NCI-H2081 treated with DMSO at 0.1 percent for 48 hours (cell line): ENCODE data around the gene GALNT18.
"Not testable (repeated sequence)": the region's sequence is repeated elsewhere in the genome, so short reads cannot be mapped to it uniquely, and the experiment has no call there.

ENCODE experiments used
- DNase-seq: peaks from one replicate; lab custom pipeline; 2025; lab: John Stamatoyannopoulos, UW

Gene GALNT18

DNA sequence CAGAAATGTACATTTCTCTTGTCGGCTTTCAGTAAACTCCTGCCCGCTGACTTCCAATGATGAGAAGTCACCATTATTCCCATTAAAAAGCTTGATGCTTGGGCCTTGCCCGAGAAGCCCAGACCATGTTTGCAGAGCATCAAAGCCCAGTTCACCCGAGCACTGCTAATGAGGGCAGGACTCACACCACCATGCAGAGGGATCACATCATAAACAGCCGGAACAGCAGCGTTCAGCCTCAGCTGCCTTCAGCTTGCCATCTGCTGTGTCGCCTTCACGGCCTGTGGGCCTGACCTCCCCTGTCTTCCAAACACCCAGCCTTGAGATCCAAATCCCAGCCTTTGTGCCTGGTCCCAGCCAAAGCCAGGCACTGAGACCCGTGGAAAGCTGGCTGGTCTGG lies 163.3 kb downstream of the GALNT18 start:
- no peak for DNase-seq

DNA sequence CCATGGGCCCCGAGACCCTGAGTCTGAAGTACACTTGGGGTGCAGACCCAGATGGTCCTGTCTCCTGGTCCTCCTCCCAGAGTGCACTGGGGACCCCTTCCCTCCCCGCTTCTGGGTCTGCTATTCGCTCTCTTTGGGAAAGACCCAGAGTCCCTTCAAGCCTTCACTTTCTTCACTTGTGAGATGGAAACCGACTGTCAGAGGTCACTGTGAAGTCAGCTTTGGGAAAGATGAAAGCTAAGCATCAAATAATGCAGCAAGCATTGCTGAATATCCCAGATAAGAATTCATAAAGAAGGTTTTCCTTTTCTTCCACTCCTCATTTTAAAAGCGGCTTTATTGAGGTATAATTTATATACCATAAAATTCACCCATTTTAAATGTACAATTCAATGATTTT lies 163.8 kb downstream of the GALNT18 start:
- DNase-seq, result no peak

DNA sequence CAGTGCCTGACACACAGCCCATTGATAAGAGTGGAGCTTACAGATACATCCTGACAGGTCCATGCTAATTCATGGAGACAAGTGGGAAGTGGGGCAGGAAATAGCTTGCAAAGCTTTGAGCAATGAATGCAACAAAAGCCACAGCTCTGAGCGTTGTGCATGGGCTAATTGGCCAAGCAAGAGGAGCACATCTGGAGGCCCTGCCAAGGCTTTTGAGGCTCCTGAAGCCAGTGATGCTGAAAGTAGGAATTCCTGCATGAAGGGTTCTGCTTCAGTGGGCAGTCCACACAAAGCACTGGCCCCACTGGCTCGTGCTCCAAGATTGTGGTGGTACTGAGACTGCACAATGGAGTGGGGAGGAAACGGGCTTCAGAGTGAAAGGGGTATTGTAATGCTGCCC lies 164.9 kb downstream of the GALNT18 start:
- DNase-seq, result no peak

DNA sequence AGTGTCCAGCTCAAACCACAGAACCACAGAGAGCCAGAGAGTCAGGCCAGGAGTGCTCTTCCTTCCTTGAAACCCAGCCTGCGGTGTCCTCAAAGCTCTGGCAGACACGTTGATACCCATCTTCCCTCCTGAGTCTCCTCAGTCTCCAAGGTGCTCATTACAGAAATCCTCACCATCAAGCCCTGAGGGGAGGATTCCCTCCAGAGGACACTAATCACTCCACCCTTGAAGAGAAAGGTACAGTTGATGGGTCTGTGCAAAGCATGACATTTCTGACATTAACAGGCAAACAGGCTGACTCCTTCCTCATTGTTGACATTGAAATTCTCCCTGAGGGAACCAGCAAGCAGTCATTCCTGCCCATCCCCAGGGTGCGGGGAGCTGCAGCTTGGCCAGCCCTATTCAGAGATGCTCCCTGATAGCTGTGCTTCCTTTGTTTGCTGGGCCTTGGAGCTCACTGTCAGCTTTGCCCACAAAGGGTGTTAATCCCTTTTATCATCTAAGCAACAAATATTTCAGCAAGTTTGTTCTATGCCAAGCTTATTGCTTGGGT lies 167.1 kb downstream of the GALNT18 start:
- no peak for DNase-seq

DNA sequence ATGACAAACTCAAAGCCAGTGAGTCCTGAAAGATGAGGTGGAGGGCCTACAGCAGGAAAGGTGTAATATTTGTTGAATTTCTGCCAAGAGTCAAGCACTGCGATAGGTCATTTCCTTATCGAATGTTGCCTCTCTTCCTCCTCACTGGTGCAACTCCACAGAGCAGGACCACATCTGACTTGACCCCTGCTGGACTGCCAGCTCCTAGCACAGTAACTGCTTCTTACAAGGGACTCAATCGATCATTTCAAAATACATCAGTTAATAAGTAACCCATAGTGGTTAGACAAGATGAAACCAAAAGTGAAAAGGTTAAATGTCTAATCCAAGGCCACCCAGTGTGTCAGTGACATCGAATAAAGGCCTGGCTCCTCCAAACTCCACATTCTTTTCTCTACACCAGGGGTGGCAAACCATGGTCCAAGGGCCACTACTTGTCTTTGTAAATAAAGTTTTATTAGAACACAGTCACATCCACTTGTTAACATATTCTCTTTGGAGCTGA lies 170.3 kb downstream of the GALNT18 start:
- no peak for DNase-seq

DNA sequence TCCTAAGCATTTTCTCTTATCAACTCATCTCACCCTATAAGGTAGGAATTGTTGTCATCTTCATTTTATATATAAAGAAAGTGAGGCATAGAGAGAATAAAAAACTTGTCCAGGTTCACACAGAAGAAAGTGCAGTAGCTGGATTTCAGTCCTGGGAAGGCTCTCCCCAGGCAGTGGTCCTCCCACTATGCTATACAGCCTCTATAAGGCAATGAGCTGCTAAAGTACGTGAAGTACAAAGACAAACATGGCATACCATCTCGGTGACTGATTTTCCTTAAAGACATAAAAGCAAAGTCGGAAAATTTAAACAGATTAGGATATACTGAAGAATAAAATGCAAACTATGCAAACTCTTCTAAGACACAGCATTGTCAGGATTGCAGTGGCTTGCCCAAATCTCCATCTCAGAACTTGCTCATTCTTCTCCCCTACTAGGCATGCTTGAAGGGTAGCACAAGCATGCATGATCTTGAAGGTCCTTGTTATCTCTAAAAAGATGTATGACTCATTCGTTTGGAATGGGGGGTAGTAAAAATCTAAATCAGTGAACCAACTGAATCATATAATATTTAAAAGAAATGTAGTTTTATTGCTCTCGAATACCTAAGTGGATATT lies 171.0 kb downstream of the GALNT18 start:
- DNase-seq, result no peak

DNA sequence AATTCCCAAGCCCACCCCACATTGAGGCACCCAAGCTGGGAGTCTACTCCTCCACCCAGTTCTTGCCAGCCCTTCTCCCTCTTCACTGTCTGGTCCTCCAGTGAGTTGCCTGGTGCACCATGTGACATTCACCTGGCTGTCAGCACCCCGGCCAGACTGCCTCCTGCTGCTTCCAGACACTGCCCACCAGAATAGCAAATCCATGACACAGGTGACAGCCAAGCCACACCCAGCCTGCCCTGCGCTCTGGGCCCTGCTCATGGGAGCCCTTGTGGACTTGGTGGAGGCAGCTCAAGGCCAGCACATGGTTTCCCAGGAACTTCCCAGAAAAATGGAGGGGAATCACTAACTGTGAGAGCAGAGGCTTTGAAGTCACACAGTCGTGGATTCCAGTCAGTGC lies 172.5 kb downstream of the GALNT18 start:
- DNase-seq, result no peak

DNA sequence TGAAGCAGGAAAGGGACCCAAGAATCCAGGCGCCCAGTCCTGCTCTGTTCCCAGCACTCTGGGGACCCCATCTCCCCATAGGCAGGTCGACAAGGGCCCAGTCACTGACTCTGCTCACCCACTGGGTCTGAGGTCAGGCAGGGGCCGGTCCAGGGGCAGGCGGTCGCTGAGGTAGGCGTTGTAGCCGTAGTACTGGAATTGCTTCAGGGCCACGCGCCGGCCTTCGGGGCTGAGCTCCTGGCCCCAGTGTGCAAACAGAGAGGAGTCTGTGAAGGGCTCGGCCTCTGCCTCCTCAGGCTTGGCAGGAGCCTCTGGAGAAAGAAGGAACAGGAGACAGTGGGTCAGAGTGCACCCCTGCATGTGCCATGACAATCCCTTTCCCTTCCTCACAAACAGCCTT lies 173.2 kb downstream of the GALNT18 start:
- no peak for DNase-seq

DNA sequence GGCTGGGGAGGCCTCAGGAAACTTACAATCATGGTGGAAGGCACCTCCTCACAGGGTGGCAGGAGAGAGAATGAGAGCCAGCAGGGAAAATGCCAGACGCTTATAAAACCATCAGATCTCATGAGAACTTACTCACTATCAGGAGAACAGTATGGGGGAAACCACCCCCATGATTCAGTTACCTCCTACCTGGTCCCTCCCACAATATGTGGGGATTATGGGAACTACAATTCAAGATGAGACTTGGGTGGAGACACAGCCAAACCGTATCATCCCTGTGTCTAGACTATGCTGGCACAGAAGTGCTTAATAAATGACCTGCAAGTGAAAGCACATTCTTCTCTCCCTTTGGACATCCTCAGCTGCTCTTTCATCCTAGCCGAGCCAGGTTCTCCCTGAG lies 174.2 kb downstream of the GALNT18 start:
- not testable (repeated sequence) for DNase-seq

DNA sequence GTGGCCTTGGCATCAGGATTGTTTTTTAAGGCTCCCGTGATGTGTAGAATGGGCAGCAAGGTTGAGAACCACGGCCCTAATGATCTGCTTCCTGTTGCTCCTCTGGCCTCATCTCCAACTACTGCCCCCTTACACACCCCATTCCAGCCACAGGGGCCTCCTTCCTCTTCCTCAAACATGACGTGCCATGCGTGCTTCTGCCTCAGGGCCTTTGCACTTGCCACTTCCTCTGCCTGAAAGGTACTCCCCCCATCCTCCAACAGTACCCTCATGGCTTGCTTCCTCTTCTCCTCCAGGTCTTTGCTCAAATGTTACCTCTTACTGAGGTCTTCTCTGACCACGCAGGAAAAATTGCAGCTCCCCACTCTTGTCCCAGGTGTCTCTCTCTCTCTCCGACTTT lies 174.8 kb downstream of the GALNT18 start:
- DNase-seq, result no peak

DNA sequence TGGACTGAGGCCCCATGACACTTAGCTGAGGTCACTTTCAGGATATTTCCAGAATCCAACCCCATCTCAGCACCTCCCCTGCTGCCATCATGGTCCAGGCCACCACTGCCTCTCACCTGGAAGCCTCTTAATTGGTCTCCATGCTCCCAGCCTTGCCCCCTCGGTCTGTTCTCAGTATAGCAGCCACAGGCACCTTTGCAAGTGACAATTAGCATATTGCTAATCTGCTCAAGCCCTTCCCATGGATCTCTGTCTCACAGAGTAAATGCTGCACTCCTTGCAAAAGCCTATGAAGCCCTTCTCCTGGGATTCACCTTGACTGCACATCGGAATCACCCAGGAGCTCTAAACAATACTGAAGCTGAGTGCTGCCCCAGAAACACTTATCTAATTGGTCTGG lies 175.2 kb downstream of the GALNT18 start:
- DNase-seq, result no peak

DNA sequence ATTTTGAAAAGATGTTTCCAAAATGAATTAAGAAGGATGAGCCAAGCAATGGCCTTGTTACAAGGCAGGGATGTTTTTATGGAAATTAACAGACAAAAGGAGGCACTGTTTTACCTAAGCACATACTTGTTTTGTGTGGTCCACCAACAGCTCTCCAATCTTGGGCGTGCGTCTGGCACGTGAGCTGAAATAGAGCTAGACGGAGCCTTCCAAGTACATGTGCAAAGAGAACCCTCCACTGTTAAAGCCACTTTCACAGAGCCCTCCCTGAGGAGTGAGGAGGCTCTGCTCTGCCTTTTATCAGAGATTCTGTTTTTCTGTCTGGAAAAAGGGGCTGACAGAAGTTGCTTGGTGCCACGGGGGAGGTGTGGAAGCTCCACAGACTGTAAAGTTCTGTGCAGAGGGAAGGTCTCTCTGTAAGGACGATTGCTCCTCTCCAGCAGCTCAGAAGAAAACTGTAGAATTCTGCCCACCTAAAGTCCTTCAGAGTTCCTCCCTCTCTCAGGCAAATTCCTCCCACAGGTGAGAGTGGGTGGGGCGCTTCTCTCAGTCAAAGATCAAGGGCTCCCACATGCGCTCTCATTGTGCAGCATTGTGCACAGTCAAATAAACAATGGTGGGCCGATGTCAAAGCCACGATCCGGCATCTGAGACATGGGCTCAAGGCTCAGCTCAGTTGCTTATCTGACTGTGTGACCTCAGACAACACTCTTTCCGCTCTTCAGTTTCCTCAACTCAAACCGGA lies 176.2 kb downstream of the GALNT18 start:
- DNase-seq, result no peak

DNA sequence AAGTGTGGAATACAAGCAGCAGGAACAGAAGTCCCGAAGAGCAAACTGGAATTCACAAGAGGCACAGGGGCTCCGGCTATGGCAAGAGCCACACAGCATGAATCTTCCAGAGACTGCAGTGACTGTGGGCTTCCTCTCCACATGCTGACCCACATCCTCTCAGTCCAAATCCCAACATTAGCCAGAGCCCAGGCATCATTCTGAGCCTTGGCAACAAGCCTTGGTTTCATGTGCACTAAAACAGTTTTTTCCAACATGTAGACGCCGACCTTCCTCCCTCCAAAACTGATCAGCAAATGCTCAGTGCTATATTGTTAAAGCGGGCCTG lies 177.0 kb downstream of the GALNT18 start:
- DNase-seq, result no peak

DNA sequence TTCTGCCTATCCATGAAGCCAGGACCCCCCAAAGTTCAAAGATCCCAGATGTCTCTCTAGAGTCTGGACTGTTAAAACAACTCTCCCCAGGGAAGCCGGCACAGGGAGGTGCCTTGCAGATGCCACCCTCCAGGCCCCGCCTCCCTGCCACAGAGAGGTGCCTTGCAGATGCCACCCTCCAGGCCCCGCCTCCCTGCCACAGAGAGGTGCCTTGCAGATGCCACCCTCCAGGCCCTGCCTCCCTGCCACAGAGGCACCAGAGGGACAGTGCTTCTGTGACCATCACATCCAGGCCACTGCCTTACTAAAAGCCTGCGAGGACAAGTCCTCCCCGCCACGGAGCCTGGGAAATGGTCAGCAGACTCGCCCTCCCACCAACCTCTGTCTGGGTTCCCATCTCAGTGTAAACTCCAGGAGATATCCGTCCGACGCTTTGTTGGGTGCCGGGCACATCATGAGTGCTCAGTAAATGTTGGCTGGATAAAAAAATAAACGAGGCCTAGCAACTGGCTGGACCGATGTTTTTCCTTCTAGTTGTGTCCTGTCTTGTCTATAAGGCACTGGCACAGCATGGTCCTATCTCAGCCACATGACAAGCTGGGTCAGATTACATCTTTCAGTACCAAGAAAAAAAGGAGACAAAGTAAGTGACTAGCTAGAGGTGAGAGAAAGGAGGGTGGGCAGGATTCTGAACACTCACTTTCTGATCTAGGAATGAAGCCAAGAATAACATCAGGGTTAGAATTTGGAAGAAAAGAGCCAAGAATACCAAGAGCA lies 177.6 kb downstream of the GALNT18 start:
- no peak for DNase-seq

DNA sequence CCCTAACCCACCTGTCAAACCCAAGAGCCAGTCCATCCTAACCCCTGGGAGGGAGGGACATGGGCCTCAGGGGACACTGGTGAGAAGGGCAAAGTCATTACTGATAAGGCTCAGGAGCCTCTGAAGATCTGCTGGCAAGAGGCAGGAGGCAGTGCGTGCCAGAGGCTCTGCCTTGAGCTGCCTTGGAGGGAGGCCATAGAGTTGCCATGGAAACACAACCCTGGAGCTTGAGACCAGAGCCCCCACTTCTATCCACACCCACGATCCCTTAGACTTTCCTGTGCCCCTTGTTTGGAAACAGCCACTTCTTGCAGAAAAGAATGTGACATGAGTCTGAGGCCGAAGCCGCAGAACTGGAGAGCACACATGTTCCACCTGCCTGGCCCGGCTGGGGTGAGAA lies 179.0 kb downstream of the GALNT18 start:
- DNase-seq, result no peak

DNA sequence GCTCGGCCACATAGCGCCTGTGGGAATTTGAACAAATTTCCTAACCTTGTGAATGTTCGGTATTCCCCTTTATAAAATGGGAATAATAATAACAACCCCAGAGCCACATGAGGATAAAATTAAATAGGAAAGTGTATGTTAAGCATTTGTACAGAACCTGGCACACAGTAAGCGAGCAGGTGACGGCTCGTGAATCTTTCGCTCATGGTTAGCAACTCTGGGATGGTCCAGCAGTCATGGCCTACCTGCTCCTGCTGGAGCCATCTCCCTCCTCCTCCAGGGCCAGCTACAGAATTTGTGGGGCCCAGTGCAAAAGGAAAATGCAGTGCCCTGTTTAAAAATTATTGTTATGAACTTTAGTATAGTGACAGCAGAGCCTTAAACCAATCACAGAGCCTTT lies 180.3 kb downstream of the GALNT18 start:
- no peak for DNase-seq

DNA sequence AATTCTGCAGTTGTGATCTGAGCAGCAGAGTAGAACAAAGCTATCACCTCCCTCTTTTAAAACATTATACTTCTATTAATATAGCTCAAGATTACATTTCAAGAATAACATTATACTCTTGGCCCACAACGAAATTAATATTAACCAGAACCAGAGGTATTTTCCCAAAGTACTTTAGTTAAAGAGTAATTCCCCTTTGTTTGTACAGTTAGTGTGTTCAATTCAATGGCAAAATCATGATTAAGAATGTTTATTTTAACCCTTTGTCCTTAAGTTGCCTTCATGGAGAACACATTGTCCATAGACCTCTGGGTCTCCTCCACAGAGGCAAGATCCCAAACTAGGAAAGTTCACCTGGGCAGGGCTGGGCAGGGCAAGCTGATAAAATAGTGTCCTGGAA lies 180.7 kb downstream of the GALNT18 start:
- no peak for DNase-seq

DNA sequence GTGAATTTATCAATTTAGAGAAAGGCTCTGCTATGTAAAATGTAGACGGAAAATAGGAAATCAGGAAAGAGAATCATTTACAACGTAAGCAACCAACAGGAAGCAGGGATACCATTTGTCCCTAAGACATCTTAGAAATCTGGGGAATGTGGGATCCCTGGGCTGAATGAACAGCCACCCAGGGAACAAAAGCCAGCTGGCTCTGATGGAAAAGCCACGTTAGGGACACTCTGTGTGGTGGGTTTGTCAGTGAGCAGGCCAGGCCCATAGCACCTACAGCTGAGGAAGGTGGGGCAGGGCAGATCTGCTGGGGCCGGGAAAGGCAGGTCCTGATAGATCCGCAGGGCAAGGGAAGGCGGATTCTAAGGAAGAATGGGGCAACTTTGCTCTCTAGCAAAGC lies 181.7 kb downstream of the GALNT18 start:
- no peak for DNase-seq

DNA sequence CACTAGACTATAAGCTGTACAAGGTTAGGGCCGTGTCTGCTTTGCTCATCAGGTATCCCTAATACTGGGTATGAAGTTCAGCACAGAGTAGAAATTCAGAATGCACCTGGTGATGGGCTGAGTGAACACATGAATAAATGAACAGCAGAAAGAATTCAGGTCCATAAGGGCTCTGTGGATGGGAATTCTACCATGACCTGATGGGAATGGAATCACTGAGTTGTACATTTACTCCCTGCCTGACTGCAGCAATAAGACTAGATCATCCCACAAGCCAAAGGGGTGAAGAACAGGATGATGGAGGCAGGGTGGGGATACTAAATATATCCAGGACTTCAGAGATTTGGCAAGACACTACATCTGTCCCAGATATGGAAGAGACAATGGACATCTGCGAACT lies 182.2 kb downstream of the GALNT18 start:
- no peak for DNase-seq

DNA sequence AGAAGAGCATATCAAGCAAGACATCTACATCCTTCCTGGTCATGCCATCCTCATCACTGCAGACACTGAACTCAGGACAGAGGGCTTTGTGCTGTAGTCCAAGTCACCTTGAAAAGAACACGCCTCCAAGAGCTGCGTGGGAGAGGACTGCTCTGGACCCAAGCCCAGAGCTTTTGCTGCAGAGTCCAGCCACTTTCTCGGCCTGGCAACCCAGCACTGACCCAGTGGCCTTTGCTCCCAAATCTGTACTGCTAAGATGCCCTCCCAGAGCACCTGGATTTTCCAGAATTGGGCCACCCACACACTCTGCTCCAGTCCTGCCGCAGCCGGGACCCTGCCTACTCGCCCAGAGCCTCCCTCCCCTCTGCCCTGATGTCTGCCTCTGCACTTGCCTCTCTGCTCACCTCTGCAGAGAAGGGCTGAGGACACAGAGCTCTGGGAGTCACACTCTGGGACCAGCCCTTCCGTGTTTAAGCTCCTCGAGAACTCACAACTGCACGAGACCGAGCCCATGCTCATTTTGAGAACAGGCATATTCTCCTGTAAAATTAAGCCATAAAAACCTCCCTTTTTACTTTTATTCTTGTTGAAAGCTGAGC lies 185.0 kb downstream of the GALNT18 start:
- no peak for DNase-seq

DNA sequence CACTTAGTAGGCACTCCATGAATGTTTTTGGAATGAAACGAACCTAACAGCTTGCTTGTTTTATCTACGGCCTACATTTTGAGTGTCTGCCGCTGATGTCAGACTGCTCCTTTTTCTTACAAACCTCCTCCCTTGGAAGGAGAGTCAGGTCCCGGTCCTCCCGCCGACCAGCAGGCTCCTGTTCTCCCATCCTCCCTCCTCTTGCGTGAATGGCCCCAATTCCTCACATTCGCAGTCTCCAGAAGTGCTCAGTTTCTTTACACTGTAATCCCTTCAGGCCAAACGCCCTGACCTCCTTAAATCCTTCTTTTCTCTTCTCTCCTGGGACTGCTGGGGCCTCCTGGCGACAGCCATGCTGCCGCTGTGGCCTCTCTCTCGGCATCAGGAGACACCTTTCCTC lies 186.2 kb downstream of the GALNT18 start:
- DNase-seq, result no peak

DNA sequence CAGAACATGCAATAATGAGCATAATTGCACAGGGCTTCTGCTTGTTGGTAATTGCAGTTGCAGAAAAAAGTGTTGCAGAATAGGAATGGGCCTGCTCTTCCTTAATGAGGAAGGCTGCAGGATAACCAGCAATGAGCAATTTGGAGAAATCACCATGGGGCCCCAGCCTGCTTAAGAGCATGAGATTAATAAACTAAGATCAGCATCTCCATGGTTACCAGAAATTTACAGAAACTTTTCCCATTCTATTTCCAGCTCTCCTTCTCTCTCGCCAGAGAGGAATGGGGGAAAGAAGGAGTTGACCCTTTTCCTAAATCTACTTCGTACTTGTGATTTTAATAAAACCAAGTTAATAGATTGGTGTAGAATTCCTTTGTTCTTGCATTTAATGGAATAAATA lies 187.8 kb downstream of the GALNT18 start:
- no peak for DNase-seq
